GM10266 (cell line): ENCODE data around the gene LTBP1.

Source experiments
- DNase-seq: peaks from one replicate; pipeline ENCODE4 v3.0.0; 2012; ENCODE audit errors: extremely low spot score
- CTCF ChIP-seq: IDR thresholded peaks from 2 replicates; pipeline ENCODE4 v1.5.1; 2012; ENCODE audit warnings: mild to moderate bottlenecking, low read depth; ENCODE audit not compliant: control insufficient read depth, insufficient read depth; ENCODE audit errors: missing control alignments

LTBP1 gene

DNA sequence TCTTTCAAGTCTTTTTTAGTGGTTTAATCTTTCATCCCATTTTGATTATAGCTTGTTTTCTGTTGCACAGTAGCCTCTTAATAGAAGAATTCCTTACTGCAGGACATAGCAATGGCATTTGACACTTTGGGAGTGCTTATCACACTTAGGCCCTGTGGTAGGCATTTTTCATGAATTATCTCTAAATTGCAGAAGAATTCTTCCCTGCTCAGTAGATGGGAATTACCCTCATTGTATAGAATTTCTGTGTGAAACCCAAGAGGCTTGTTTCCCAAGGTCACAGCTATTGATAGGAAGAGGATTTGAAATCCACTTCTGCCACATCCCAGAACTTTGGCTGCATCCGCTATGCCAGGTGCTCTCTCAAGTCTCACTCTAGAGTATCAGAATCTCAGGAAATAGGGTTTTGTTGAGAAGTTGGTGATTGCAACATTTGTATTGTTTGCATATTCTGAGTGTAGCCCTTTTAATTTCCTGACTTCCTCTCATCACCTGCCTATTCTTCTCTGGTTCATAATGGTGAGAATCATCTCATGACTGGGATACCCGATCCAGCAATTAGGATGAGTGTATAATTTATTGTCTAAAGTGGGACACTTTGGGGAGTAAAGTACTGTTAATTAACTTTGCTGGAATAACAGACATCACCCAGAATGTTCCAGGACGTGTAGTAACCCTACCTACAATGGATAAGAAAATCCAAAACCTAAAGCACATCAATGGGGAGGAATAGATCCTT is 274.5 kb downstream of the LTBP1 start:
- DNase-seq = no peak
- no peak for TF ChIP-seq CTCF

GRCh38 chr2:33222309-33222708 is 275.6 kb downstream of the LTBP1 start:
- no peak for DNase-seq
- no peak for TF ChIP-seq CTCF

DNA sequence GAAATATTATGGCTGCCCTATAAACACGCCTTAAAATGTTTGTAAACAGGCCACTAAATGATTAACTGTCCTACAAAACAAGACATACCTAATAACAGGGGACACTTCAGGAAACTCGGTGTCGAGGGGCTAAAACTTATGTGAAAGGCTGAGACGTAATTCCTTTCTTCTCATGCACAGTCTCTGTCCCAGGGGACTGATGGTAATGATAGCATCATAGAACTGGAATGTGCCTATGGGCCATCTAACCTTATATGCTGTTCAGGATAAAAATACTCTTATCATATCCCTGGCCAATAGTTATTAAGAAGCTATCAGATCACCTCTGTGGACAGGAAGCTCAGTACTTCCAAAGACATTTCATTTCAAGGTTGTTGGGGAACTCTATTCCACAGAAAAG is 277.1 kb downstream of the LTBP1 start:
- TF ChIP-seq CTCF = no peak
- no peak for DNase-seq

DNA sequence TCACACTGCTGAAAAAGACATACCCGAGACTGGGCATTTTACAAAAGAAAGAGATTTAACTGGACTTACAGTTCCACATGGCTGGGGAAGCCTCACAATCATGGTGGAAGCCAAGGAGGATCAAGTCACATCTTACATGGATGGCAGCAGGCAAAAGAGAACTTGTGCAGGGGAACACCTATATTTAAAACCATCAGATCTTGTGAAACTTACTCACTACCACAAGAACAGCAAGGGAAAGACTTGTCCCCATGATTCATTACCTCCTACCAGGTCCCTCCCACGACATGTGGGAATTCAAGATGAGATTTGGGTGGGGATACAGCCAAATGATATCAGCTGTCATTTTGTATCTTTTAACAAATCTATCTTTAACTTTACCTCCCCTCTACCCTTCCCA is 278.6 kb downstream of the LTBP1 start:
- TF ChIP-seq CTCF = no peak
- DNase-seq = no peak

DNA sequence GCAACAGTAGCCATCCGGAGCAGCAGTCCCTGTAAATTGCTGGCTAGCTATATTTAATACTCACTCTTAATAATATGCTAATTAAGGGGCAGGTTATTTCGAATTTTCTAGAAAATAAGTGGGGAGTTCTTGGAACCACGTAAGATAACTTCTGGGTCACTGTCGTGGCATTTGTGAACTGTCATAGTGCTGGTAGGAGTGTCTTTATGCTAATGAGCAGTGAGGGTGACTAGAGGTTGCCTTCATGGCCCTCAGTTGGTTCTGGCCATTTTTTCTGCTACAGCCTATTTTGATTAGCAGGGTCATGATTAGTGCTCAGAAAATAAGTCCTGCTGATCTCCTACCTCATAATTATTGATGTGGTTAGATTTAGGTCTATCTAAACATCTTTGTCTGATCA is 279.8 kb downstream of the LTBP1 start:
- no peak for DNase-seq
- TF ChIP-seq CTCF = no peak

GRCh38 chr2:33229646-33230045 is 282.9 kb downstream of the LTBP1 start:
- no peak for TF ChIP-seq CTCF
- DNase-seq = no peak

DNA sequence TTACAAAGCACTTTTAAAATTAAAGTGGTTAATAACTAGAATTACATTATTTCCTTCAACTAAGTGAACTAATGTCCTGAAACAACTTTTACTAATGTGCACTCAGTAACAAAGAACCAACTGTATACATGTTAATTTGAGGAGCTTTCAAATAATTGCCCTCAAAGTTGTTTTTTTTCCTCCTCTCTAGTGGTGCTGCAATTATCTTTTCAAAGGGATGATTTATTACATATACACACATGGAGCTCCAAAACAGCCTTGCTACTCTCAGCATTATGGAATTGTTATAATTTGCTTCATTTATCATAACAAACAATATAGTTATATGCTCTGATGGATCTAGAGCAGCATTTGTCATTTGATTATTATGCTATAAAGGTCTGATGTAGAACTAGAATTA is 283.4 kb downstream of the LTBP1 start:
- no peak for TF ChIP-seq CTCF
- DNase-seq = no peak
